Measurements from ENCODE around the gene RRAGC.
"Not testable (repeated sequence)": the region's sequence is repeated elsewhere in the genome, so short reads cannot be mapped to it uniquely, and the experiment has no call there.

Gene RRAGC

DNA sequence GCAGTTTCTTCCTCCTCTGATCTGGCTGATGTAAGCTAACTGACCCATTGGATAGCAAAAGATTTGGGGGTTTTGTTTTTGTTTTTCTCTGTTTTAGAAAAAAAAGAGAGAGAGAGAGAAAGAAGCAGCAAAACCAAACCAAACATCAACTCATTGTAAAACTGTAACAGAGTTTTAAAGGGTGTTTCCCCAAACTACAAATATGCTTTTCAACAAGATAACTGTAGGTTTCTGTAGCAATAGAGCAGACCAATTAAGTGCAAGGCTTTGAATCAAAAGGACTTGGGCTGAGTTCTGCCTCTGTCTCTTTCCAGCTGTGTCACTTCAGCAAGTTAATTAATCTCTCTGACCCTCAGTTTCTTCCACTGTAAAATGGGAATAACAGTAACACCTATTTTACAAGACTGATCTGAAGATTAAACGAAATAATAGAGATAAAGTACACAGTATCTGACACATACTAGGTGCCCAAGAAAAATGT lies 44.5 kb downstream of the RRAGC start:
- DNase-seq = no peak

DNA sequence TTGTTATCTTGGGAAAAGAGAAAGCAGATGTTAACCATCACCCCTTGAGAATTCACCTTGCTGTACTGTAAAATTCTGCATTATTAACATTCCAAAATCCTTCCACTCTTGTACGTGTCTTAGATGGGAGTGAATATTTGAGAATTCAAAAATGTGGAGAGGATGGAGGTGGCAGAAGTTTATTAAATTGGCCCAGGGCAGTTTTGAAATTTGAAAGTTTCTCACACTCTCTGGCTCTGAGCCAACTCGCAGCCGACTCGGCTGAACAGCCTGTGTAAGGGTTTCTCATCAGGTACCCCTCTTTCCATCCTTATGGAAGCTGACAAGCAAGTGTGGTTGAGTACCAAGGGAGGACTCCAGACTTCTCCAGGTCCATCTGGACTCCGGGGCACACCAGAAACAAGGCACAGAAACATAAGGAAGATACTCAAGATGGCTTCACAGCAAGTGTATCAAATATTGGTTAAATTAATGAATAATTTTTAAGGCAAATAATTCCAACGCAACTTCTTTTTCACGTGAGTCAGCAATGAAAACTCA lies 45.1 kb downstream of the RRAGC start:
- DNase-seq = no peak

DNA sequence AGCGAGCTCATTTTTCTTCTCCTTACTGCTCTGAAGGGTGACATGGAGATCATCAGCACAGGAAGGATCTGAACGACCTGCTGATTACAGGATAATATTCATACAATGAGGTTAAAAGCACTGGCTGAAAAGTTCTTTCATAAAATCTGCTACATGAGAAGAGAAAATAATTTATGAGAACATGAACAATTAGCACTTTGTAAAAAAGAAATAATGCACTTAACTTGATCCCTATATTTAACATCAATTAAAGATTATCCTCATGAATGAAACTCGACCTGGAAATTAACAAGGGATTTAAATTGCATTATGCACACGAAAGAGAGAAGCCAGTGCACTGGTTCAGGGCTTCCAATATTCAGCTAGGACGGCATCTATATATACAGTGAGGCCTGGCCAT lies 46.6 kb downstream of the RRAGC start:
- DNase-seq = no peak

DNA sequence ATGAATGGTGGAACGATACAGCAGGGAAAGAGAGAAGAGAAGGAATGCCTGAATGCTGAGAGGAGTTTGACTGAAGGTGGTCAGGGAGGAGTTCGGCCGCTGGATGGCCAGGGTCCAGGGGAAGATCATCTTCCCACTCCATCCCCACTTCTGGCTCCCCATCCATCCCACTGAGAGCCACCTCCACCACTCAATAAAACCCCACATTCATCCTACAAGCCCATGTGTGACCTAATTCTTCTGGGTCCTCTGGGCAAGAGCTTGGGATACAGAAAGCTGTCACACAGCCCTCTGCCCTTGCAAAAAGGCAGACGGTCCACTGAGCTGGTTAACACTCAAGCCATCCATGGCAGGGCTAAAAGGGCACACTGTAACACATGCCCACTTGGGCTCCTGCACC lies 48.1 kb downstream of the RRAGC start:
- not testable (repeated sequence) for DNase-seq

DNA sequence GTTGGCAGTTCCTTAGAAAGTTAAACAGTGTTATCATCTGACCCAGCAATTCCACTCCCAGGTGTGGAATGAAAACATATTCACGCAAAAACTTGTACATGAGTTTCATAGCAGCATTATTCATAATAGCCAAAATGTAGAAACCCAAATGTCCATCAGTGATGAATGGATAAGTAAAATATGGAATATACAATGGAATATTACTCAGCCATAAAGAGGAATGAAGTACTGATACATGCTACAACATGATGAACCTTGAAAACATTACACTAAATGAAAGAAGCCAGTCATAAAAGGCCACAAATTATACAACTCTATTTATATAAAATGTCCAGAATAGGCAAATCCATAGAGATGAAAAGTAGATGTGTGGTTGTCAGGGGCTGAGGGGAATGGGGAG lies 53.5 kb downstream of the RRAGC start:
- DNase-seq = no peak

DNA sequence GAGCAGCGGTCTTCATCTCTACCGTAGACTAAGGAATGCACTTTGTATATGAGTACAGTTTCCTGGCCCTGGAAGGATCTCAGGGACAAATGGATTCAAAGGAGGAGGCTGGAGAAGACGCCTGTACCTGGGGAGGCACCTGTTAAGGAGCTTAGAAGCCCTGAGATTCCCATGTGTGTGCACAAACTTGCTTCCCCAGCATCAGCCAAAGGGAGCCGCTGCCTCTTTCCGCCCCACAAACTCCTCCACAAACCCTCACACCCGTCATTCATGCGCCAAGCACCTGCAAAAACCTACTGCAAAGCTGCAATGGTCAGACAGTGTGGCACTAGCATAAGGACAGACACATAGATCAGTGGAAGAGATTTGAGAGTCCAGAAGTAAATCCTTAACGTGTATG lies 54.5 kb downstream of the RRAGC start:
- DNase-seq = no peak

DNA sequence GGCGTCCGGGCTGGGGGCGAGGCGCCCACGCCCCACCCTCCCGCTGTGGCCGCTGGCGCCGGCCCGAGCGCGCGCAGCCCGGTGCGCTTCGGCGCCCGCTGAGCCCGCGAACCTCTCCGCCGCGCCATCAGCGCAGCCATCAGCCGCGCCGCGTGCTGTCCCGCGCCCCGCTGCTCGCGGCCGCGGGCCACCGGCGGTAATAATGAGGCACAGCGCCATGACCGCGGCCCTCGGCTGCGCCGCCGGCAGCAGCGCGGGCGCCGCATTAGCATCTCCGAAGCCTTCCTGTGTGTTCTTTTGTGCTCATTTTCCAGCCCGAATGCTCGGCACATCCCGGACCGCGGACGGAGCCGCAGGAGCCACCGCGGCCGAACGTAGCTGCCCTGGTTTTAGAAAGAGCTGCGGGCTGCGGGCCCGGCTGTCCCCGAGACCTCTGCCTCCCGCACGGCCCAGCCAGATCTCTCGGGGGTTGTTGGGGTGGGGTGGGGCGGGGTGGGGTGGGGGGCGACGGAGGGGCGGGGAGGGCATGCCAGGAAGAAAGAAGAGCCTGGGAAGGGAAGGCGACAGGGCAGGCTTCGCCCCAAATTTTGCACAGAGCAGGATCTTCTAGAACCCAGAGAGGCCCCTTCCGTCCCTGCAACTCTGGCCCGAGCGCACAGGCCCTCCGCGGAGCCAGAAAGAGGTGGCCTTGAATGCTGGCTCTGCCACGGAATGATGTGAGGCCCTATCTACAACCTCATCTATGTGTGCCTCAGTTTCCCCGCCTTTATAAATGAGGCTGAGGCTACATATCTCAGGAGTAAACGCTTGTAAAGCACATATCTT lies 55.3 kb downstream of the RRAGC start:
- DNase-seq = no peak

DNA sequence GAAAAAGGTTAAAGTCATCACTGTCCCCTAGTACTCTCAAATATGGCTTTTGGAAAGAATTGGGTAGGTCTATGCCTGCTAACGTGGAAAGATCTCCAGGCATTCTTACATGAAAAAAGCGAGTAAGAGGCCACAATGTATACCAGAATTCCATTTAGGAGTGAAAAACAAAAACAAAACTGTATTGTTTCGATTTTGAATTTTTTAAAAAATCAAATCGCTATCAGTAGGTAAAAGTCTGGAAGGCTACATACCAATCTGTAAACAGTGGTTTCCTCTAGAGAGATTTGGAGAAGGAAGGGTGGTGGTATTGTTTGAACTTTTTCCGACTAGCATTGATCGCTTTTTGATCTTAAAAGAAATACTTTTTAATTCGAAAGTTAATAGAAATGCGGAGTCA lies 55.9 kb downstream of the RRAGC start:
- no peak for DNase-seq

DNA sequence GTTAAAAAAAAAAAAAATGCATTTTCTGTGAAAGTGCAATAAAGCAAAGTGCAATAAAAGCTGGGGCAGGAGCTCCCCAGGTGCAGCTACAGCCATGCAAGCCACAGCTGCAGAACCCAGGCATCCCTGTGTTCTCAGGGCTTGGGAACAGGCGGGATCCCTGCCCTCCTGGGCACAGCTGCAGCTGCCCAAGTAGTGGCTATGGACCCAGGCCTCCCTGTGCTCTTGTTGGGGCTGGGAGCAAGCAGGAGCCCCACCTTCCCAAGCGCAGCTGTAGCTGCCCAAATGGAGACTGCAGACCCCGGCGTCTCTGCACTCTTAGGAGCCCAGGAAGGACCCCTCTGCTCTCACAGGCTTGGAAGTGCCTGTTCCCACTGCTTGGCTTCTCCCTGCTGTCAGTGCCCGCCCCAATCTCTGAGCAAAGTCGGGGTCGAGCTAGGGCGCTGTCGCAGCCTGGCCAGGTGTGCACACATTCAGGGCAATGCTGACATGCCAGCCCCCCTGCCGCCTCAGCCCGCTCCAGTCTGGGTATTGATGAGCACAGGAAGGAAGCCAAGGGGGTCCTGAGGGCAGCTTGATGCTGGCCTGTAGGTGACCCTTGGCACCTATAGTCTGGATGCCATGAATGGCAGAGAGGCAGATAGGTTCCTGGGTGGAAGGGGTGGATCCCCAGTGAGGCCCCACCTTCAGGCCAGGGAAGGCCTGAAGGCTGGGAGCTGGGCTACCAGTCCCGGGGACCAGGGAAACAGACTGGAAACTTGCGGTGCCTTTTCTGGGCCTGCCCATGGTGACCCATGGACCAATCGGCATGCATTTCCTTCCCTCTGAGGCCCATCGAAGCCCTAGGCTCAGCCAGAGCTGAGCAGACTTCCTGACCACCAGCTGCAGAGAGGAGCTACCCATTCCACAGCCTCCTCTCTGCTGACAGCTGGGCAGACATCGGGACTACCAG lies 58.6 kb downstream of the RRAGC start:
- no peak for DNase-seq

DNA sequence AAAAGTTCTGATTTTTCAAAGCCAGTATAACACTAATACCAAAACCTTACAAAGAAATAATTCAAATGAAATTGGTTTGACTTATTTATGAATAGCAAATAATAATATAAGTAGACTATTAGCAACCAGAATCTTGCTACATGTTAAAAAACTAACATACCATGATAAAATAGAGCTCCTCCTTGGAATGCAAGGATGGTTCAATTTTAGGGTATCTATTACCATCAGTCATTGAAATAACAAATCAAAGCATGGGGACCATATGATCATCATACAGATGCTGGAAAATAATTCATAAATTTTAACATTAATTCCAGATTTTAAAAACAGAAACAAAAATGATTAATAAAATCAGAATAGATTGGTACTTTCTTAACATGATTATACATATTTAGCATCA lies 66.3 kb downstream of the RRAGC start:
- DNase-seq = no peak

DNA sequence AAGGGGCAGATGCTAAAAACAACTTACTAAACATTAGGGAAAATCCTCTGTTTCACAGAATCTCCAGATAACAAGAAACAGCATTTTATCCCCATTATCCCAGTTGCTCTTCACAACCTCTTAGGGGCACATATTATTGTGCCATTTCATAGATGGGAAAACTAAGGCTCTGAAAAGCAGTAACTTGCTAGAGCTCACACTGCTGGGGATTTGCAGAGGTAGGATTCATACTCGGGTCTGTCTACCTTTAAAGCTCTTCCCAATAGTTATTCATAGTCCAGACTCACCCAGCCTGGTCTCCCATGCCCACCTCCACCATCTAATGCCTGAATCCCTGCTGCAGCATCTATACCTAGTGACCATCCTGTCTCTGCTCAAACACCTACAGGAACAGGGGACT lies 67.7 kb downstream of the RRAGC start:
- no peak for DNase-seq

DNA sequence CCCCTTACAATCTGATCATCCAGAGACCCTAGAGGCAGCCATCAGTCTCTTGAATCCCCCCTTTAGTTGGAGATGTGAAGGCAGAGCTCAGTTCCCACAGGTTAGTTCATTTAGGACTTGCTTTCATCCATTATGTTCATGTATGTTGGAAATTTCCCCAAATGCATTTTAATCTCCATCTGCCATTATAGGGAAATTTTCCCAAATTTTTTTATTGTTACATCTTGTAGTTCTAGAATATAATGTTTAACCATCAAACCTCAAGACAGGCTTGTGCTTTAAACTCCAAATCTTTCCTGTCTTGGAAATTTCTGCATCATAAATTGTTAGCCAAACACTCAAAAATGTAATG lies 68.4 kb downstream of the RRAGC start:
- no peak for DNase-seq

DNA sequence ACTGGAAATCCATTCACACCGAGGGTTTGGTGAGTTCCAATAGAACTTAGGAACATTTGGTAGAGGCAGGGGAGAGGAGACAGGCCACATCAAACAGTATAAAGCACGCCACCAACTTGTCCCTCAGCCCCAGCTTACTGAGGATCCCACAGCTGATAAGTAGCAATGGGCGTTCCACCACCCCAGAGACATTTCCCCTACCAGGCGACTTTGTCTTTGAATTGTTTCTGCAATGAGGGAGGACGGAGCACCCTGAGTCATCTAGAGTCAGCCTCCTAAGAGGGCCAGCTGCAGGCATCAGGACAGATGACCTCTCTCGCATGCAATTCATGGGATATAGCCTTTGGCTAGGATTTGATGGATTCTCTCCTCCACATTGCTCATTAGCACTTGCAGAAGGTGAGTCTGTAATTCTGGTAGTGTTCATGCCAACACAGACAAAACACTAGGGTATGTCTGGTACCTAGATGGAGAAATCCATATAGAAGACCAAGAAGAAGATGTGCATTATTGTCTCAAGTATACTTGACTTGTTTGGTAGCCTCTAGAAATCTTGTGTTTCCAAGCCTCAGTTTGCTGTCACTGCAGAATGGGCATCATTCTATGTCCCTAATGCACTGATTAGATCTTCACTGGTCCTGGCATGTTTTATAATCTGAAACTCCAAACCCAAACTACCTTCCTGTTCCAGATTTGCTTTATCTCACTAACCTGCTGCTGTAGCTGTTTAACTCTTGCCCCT lies 69.0 kb downstream of the RRAGC start:
- DNase-seq = no peak

DNA sequence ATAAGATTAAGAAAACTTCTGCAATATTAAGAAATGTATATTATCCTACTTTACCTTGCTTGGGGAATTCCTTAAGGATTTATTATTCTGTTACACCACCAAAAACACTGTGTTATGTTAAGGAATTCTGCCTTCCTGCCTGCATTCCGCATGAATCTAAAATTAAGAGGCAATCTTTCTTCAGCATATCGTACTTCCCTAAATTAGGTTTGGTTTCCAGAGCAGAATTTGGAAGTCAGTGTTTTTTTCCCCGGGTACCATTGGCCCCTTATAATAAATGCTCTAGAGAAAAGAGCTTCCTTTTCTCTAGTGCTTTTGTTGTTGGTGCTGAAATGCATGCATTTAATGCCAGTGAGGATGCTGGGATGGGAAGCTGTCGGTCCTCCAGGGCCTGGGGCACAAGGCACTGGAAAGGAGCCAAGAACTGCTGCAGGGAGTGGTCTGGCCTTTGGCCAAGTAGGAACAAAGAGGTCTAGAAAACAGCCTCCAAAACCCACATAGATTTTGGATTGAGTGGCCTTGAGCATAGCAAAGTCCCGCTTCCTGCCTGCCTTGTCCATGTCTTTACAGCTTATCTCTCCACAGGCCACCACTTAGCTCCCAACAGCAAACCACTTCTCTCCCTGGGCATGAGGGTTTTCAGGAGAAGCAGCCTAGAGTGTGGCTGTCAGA lies 69.9 kb downstream of the RRAGC start:
- DNase-seq = peak; percentile 32

DNA sequence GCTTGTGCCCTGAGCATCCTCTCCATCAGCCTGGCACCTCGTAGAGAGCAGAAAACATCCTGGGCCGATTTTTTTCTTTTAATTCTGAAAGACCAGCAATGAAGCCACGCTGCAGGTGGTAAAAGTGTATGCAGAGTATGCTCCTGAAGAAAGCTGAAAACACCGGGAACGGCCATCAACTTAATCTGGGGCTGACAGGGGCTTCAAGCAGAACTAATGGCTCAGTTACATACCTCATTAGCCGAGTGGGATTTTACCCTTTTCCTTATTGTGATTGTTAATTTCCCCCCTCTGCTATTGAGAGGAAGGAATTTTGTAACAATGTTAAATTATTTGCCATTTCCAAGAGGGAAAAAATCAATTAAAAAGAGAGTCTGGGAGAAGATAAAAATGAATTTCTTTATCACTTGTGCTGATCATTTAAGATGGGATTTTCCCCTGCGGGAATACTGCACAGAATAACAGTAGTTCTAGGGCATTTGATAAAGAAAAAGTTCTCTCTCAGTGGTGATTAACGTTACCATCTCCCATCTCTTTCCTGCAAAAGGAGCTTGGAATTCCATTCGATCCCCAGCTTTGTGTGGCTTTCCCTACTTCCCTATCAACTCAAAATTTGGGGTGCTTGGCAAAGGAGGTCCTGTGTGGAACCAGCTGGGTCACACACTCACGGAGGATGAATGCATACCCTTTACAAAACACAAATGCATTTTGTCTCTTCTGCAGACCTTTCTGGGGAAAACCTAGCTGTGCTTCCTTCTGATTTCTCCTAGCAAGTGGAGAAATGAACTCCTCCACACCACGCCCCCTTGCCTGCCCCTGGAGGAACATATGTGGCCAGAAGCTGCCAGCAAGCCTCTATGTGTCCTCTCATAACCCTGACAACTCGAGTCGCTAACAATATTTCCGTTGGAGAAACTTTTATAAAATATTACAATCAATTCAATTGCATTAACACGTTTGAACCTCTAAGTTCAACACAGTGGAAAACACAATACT lies 70.9 kb downstream of the RRAGC start:
- DNase-seq = no peak

Data from NCI-H1694 treated with DMSO at 0.1 percent for 48 hours (cell line).